Muscle layer of duodenum (tissue), 2 donors: ENCODE results near the gene FAM83F.

ENCODE experiments used
- H3K27ac ChIP-seq: one replicate; pipeline ENCODE4 v1.7.0; 2013; ENCODE audit warnings: mild to moderate bottlenecking, low read length
- H3K27me3 ChIP-seq: one replicate; pipeline ENCODE4 v1.7.0; 2013; ENCODE audit warnings: low read depth, mild to moderate bottlenecking, control low read depth, low read length
- H3K36me3 ChIP-seq, 2 donors: one replicate each; pipeline ENCODE4 v1.7.0; 2013; ENCODE audit warnings: low read length in 2 of 2, control low read depth in 1 of 2, mild to moderate bottlenecking in 1 of 2; ENCODE audit not compliant: insufficient read depth in 2 of 2, control insufficient read depth in 1 of 2
- H3K4me1 ChIP-seq, 2 donors: one replicate each; pipeline ENCODE4 v1.7.0; 2013; ENCODE audit warnings: low read length in 2 of 2, mild to moderate bottlenecking in 2 of 2, control low read depth in 1 of 2, moderate library complexity in 1 of 2; ENCODE audit not compliant: insufficient read depth in 2 of 2, control insufficient read depth in 1 of 2
- H3K4me3 ChIP-seq, 2 donors: one replicate each; pipeline ENCODE4 v1.7.0; 2013; ENCODE audit warnings: low read length in 2 of 2, low read depth in 1 of 2, mild to moderate bottlenecking in 1 of 2
- H3K9me3 ChIP-seq, 2 donors: one replicate each; pipeline ENCODE4 v1.7.0; 2013; ENCODE audit warnings: low read length in 2 of 2, control low read depth in 1 of 2, mild to moderate bottlenecking in 1 of 2; ENCODE audit not compliant: control insufficient read depth in 1 of 2
- donor health status: healthy.

Gene FAM83F

GRCh38 chr22:39956932-39957664 is 37.7 kb upstream of the FAM83F start:
- Histone ChIP-seq H3K4me1 (no peaks in the 10 kb centered on the region), H3K27ac (no peak overlapping the region), H3K4me3 (no peak overlapping the region), H3K9me3 (no peaks in the 10 kb centered on the region), H3K27me3 (peaks cover 5% of the 10 kb centered on the region), H3K36me3 (no peaks in the 10 kb centered on the region)

GRCh38 chr22:39958009-39958711 is 36.6 kb upstream of the FAM83F start:
- H3K4me3 ChIP-seq: no peak overlapping the region
- no peak overlapping the region for H3K27ac ChIP-seq
- H3K9me3 ChIP-seq: no peaks in the 10 kb centered on the region
- H3K27me3 ChIP-seq: peaks cover 5% of the 10 kb centered on the region
- H3K36me3 ChIP-seq: no peaks in the 10 kb centered on the region
- H3K4me1 ChIP-seq: no peaks in the 10 kb centered on the region

DNA sequence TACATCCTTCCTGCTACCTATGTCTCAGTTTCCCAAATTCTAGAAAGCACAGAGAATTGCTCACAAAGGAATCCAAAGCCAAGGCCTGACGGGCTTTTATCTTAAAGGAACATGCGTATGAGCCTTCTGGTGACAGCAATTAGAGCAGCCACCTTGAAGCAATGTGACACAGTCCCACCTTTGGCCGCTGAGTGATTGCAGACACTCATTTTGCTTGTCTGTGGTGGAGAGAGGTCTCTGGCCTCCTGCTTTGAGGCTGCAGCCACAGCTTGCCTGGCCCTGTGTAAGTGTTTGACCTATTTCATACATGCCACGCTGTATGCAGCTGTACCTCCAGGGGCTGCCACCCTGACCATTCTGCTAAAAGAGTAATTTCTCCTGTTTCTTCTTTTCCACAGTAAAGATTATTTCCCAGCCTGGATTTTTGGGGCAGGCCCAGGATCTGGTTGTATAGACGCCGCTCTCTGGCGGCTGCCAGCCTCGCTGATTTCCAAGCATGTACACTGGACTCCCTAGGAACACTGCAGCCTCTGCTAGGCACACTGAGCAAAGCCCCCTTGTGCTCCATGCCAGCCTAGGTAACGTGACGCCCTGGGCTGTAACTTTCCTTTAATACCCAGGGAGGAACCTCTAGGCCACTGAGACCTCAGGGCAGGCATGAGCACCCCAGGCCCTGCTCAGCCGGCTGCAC is 35.7 kb upstream of the FAM83F start:
- Histone ChIP-seq H3K9me3 (no peaks in the 10 kb centered on the region), H3K27ac (no peak overlapping the region), H3K4me1 (no peaks in the 10 kb centered on the region), H3K36me3 (no peaks in the 10 kb centered on the region), H3K27me3 (peaks cover 5% of the 10 kb centered on the region), H3K4me3 (no peak overlapping the region)

DNA sequence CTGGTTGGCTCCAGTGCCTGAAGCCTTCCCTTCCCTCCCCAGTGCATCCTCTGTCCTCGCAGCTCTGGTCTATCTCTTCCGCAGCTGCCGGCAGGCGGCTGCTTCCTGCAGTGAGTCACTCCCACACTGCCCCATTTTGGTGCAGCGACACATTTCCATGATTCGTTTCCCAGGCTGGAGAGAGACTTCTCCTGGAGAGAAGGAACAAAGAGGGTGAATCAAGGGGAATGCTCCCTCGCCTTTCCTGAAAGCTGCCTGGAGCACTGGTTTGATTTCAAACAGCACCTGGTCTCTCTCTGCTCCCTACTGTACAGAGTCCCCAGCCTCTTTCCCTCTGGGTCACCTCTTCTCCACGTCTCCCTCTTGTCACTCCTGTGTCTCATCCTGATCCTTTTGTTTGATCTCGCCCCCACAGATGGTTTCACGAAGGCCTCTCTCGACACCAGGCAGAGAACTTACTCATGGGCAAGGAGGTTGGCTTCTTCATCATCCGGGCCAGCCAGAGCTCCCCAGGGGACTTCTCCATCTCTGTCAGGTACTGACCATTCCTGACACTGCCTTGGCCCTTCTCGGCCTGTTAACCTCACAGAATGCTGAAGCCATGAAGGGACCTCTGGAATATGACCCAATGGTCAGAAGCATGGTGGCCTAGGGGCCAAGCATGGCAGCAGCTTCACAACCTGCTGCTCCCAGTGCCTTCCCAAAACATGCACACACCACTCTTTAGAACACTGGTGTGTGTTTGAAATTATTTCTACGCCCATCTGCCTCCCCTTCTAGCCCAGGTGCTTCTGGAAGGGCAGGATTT is 34.9 kb upstream of the FAM83F start, which contains the start of gene TMA7B:
Gene TMA7B (plus strand): TSS at position 758 of the 808 bp plus-strand sequence. CDS start 3,978 bp downstream, outside the sequence.
- Histone ChIP-seq H3K4me3 (no peak within 1 kb of the TSS), H3K36me3 (no peaks in the 10 kb centered on the region), H3K4me1 (no peaks in the 10 kb centered on the region), H3K27ac (no peak within 1 kb of the TSS), H3K9me3 (no peaks in the 10 kb centered on the region), H3K27me3 (peaks cover 5% of the 10 kb centered on the region)

DNA sequence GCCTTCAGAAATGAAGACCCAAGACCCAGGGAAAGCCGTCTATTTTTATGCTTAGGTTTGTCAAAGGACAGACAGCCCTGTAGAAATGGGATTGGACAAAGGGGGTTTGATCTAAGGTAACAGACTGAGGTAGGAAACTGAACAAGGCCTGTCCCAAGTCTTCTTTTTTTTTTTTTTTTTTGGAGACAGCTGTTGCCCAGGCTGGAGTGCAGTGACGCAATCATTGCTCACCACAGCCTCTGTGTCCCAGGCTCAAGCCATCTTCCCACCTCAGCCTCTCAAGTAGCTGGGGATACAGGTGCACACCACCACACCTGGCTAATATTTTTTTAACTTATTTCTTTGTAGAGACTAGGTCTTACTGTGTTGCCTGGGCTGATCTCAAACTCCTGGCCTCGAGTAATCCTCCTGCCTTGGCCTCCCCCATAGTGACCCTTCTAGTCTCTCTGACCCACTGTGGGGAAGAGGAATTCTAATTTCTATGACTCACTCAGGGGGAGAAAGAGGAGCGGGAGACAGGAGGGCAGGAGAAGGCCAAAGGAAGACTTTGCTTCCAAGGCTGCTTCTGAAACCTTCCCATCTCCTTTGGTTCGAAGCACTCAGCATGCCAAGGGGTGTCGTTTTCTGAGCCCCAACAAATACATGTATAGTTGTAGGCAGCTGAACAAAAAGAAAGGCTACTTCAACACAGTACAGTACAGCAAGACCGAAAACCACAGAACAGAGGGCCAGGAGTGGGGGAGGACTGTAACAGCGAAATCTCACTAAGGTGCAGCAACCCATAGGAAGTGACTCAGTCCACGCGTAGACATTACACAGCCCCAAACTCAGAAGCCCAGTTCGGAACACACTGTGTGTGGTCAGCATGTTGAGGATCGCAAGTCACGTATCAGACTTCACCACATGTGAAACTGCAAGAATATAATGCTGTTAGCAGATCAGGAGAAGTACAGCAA is 33.7 kb upstream of the FAM83F start:
- H3K4me3 ChIP-seq: no peak overlapping the region
- no peaks in the 10 kb centered on the region for H3K9me3 ChIP-seq
- H3K27ac ChIP-seq: no peak overlapping the region
- H3K36me3 ChIP-seq: no peaks in the 10 kb centered on the region
- H3K4me1 ChIP-seq: no peaks in the 10 kb centered on the region
- peaks cover 5% of the 10 kb centered on the region for H3K27me3 ChIP-seq

- no peak overlapping the region for H3K27ac ChIP-seq
- H3K36me3 ChIP-seq: no peaks in the 10 kb centered on the region
- H3K9me3 ChIP-seq: no peaks in the 10 kb centered on the region
- no peak overlapping the region for H3K4me3 ChIP-seq
- no peaks in the 10 kb centered on the region for H3K4me1 ChIP-seq
- H3K27me3 ChIP-seq: peaks cover 5% of the 10 kb centered on the region
Observed at GRCh38 chr22:39962071-39962470, 32.7 kb upstream of the FAM83F start.

DNA sequence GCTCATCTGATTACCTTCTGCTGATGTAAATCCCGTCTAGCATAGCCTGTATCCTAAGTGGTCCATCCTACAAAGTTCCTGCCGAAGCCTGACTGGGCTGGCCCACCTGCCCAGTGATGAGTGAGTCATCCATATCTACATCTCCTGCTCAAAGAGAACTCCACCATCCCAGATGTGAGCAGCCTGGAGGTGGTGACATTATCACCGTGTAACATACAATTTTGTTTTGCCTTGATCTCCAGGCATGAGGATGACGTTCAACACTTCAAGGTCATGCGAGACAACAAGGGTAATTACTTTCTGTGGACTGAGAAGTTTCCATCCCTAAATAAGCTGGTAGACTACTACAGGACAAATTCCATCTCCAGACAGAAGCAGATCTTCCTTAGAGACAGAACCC is 29.0 kb upstream of the FAM83F start:
- no peak overlapping the region for H3K4me3 ChIP-seq
- H3K27ac ChIP-seq: no peak overlapping the region
- no peaks in the 10 kb centered on the region for H3K27me3 ChIP-seq
- H3K36me3 ChIP-seq: no peaks in the 10 kb centered on the region
- H3K9me3 ChIP-seq: no peaks in the 10 kb centered on the region
- no peaks in the 10 kb centered on the region for H3K4me1 ChIP-seq

GRCh38 chr22:39966470-39966869 is 28.3 kb upstream of the FAM83F start:
- H3K4me1 ChIP-seq: no peaks in the 10 kb centered on the region
- no peaks in the 10 kb centered on the region for H3K27me3 ChIP-seq
- no peaks in the 10 kb centered on the region for H3K9me3 ChIP-seq
- H3K36me3 ChIP-seq: no peaks in the 10 kb centered on the region
- H3K4me3 ChIP-seq: no peak overlapping the region
- H3K27ac ChIP-seq: no peak overlapping the region

DNA sequence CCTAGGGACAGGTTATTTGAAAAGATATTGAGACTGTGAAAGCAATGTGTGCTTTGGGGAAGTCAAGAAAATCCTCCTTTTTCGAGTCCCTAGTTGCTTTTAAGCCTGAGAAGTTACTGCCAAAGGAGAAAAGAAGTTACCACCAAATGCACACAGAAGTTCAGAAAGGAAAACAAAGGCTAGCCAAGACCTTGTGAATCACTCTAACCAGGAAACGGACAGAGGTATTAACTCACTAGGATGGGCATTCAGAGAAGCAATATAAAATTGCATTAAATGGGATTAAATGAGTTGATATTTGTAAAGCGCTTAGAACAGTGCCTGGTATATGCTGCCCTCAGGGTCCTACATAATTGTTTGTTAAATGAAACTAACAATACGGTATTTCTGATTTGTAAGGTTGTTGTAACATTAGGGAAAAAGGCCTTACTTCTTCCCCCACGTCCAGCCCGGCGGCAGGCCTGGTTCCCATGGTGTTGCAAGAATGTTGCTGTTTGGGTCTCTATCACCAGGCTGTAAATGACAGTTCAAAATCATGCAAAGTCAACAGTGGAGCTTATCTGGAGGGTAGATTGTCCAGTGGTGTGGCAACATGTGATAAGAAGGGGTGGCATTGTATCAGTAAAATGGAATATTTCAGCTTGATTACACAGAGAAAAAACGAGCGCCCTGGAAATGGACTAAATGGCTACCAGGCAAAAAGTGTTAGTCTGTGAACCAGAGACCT is 27.5 kb upstream of the FAM83F start:
- Histone ChIP-seq H3K9me3 (no peaks in the 10 kb centered on the region), H3K4me3 (no peak overlapping the region), H3K27me3 (no peaks in the 10 kb centered on the region), H3K4me1 (no peaks in the 10 kb centered on the region), H3K36me3 (no peaks in the 10 kb centered on the region), H3K27ac (no peak overlapping the region)
